NCI-H774 (cell line): ENCODE measurements around the gene UBR3.
"Not testable (repeated sequence)": the region's sequence is repeated elsewhere in the genome, so short reads cannot be mapped to it uniquely, and the experiment has no call there.

Experiments used
- DNase-seq: peaks from one replicate; lab custom pipeline; 2025; lab: John Stamatoyannopoulos, UW

Gene UBR3

GRCh38 chr2:170113168-170113894, 286.1 kb downstream of the UBR3 start:
- peak; percentile 65 for DNase-seq

- DNase-seq = no peak
These were observed 288.4 kb downstream of the UBR3 start for GRCh38 chr2:170115501-170116229.

GRCh38 chr2:170118641-170119040, 291.4 kb downstream of the UBR3 start:
- no peak for DNase-seq

GRCh38 chr2:170119326-170119725, 292.1 kb downstream of the UBR3 start:
- DNase-seq = not testable (repeated sequence)

- no peak for DNase-seq
These were observed 294.4 kb downstream of the UBR3 start for GRCh38 chr2:170121689-170122088.

- peak; percentile 65 for DNase-seq
These were observed 295.8 kb downstream of the UBR3 start for GRCh38 chr2:170122883-170123547.

GRCh38 chr2:170123593-170123992, 296.3 kb downstream of the UBR3 start:
- no peak for DNase-seq

GRCh38 chr2:170126138-170126728, 299.0 kb downstream of the UBR3 start:
- DNase-seq = not testable (repeated sequence)
